Astrocyte (in vitro differentiated cells and primary cell): Measurements from ENCODE around the gene ALDH1B1. TPM values are rescaled to one million over a fixed set of nuclear protein-coding genes. Genes with fewer than 3 reads are reported as not detected.
A peak's percentile ranks its signal among the peaks of the same experiment; 100 is the strongest.

Experiments
- DNase-seq: peaks from one replicate; pipeline ENCODE4 v3.0.0-alpha.2; 2010; ENCODE audit warnings: low read depth
- FAIRE-seq: peaks from 2 replicates; lab custom pipeline; 2011; peaks lifted over from hg19 to GRCh38; lab: Jason Lieb, UNC
- H2AFZ ChIP-seq: 2 replicates; pipeline ENCODE4 v1.6.0; 2012; ENCODE audit warnings: low read depth, low read length, inconsistent platforms
- H3K27ac ChIP-seq: 2 replicates; pipeline ENCODE4 v1.5.1; 2011; ENCODE audit warnings: low read depth, low read length, inconsistent platforms
- H3K27me3 ChIP-seq: 2 replicates; pipeline ENCODE4 v1.6.0; 2011; ENCODE audit warnings: low read length, inconsistent platforms; ENCODE audit not compliant: insufficient read depth
- H3K36me3 ChIP-seq: 2 replicates; pipeline ENCODE4 v1.5.1; 2011; ENCODE audit warnings: low read length, inconsistent platforms; ENCODE audit not compliant: insufficient read depth
- H3K4me1 ChIP-seq: 2 replicates; pipeline ENCODE4 v1.5.1; 2011; ENCODE audit warnings: low read length, inconsistent platforms; ENCODE audit not compliant: insufficient read depth
- H3K4me2 ChIP-seq: 2 replicates; pipeline ENCODE4 v1.6.0; 2012; ENCODE audit warnings: low read length, inconsistent platforms
- H3K4me3 ChIP-seq: 2 replicates; pipeline ENCODE4 v1.5.1; 2011; ENCODE audit warnings: low read depth, mild to moderate bottlenecking, low read length, inconsistent platforms; ENCODE audit not compliant: insufficient read depth
- H3K79me2 ChIP-seq: 2 replicates; pipeline ENCODE4 v1.6.0; 2012; ENCODE audit warnings: mild to moderate bottlenecking, low read length, inconsistent platforms; ENCODE audit not compliant: insufficient read depth
- H3K9ac ChIP-seq: 2 replicates; pipeline ENCODE4 v1.6.0; 2012; ENCODE audit warnings: mild to moderate bottlenecking, low read length, inconsistent platforms
- H3K9me3 ChIP-seq: 2 replicates; pipeline ENCODE4 v1.5.1; 2012; ENCODE audit warnings: low read depth, mild to moderate bottlenecking, low read length, inconsistent platforms; ENCODE audit not compliant: insufficient read depth
- H4K20me1 ChIP-seq: 2 replicates; pipeline ENCODE4 v1.6.0; 2012; ENCODE audit warnings: low read length, inconsistent platforms; ENCODE audit not compliant: insufficient read depth
- H3K27ac Mint-ChIP-seq: one replicate; pipeline ENCODE4 v1.8.0; 2021; ENCODE audit warnings: mild to moderate bottlenecking, mixed read lengths; ENCODE audit not compliant: unreplicated experiment
- H3K27me3 Mint-ChIP-seq: one replicate; pipeline ENCODE4 v1.8.0; 2021; ENCODE audit warnings: low read depth, mixed read lengths; ENCODE audit not compliant: unreplicated experiment
- H3K36me3 Mint-ChIP-seq: one replicate; pipeline ENCODE4 v1.8.0; 2021; ENCODE audit warnings: low read depth, mixed read lengths; ENCODE audit not compliant: unreplicated experiment
- H3K4me1 Mint-ChIP-seq: one replicate; pipeline ENCODE4 v1.8.0; 2021; ENCODE audit warnings: low read depth, mixed read lengths; ENCODE audit not compliant: unreplicated experiment
- H3K4me3 Mint-ChIP-seq: one replicate; pipeline ENCODE4 v1.8.0; 2021; ENCODE audit warnings: mild to moderate bottlenecking, moderate library complexity, mixed read lengths; ENCODE audit not compliant: unreplicated experiment
- H3K9me3 Mint-ChIP-seq: one replicate; pipeline ENCODE4 v1.8.0; 2021; ENCODE audit warnings: mild to moderate bottlenecking, mixed read lengths; ENCODE audit not compliant: unreplicated experiment
- CTCF ChIP-seq: IDR thresholded peaks from 2 replicates; pipeline ENCODE4 v1.5.1; 2011; ENCODE audit warnings: low read depth, mild to moderate bottlenecking, inconsistent platforms, low read length, moderate library complexity; ENCODE audit not compliant: insufficient read depth
- EZH2 ChIP-seq: IDR thresholded peaks from 2 replicates; pipeline ENCODE4 v1.6.1; 2012; ENCODE audit warnings: mild to moderate bottlenecking, low read length, inconsistent platforms; ENCODE audit not compliant: insufficient read depth
- total RNA-seq: library from RNA; stranded (reverse); gene quantifications from 2 replicates; pipeline ENCODE4 v1.2.1, GENCODE V29; 2021

Gene ALDH1B1
- total RNA-seq, 1 donor from 2014 or later, result 124 TPM

- H3K27ac ChIP-seq, result no peak overlapping the region
- H3K27me3 ChIP-seq, result peaks cover 15% of the 10 kb centered on the region
- Mint-ChIP-seq H3K27me3 (peaks cover 42% of the 10 kb centered on the region), H3K27ac (no peak overlapping the region), H3K36me3 (no peaks in the 10 kb centered on the region), H3K4me3 (no peak overlapping the region), H3K9me3 (no peaks in the 10 kb centered on the region), H3K4me1 (peaks cover 7% of the 10 kb centered on the region)
- no peaks in the 10 kb centered on the region for H3K9me3 ChIP-seq
- FAIRE-seq (no peak), DNase-seq (peak; percentile 34)
- H2AFZ ChIP-seq, result no peak overlapping the region
- H3K4me3 ChIP-seq, result no peak overlapping the region
- H3K4me1 ChIP-seq, result no peaks in the 10 kb centered on the region
- no peaks in the 10 kb centered on the region for H3K36me3 ChIP-seq
- H3K9ac ChIP-seq, result no peak overlapping the region
- TF ChIP-seq CTCF (no peak), EZH2 (no peak)
- H4K20me1 ChIP-seq, result no peaks in the 10 kb centered on the region
- H3K4me2 ChIP-seq, result no peak overlapping the region
- H3K79me2 ChIP-seq, result no peaks in the 10 kb centered on the region
Observed at GRCh38 chr9:38371495-38371894, 21.0 kb upstream of the ALDH1B1 start.

- Histone ChIP-seq H3K4me2 (no peak overlapping the region), H4K20me1 (no peaks in the 10 kb centered on the region), H3K27me3 (peaks cover 15% of the 10 kb centered on the region), H3K36me3 (no peaks in the 10 kb centered on the region), H3K79me2 (no peaks in the 10 kb centered on the region), H3K27ac (no peak overlapping the region), H3K4me1 (no peaks in the 10 kb centered on the region), H2AFZ (no peak overlapping the region), H3K9me3 (no peaks in the 10 kb centered on the region), H3K9ac (no peak overlapping the region), H3K4me3 (no peak overlapping the region)
- TF ChIP-seq CTCF, result no peak
- no peak for TF ChIP-seq EZH2
- Mint-ChIP-seq H3K36me3 (peaks cover 1% of the 10 kb centered on the region), H3K9me3 (no peaks in the 10 kb centered on the region), H3K27me3 (peaks cover 41% of the 10 kb centered on the region), H3K4me1 (peaks cover 7% of the 10 kb centered on the region), H3K27ac (no peak overlapping the region), H3K4me3 (no peak overlapping the region)
- DNase-seq, result no peak
- FAIRE-seq, result no peak
Observed at GRCh38 chr9:38372762-38373619, 19.5 kb upstream of the ALDH1B1 start.

- no peak for FAIRE-seq
- Histone ChIP-seq H3K36me3 (no peaks in the 10 kb centered on the region), H4K20me1 (no peaks in the 10 kb centered on the region), H3K9ac (no peak overlapping the region), H3K4me3 (no peak overlapping the region), H3K27me3 (peaks cover 15% of the 10 kb centered on the region), H3K4me1 (no peaks in the 10 kb centered on the region), H3K4me2 (no peak overlapping the region), H3K27ac (no peak overlapping the region), H2AFZ (no peak overlapping the region), H3K79me2 (no peaks in the 10 kb centered on the region), H3K9me3 (no peaks in the 10 kb centered on the region)
- DNase-seq, result no peak
- H3K27me3 Mint-ChIP-seq, result peaks cover 39% of the 10 kb centered on the region
- H3K36me3 Mint-ChIP-seq, result peaks cover 2% of the 10 kb centered on the region
- no peak for TF ChIP-seq EZH2
- no peak for TF ChIP-seq CTCF
- H3K9me3 Mint-ChIP-seq, result no peaks in the 10 kb centered on the region
- no peak overlapping the region for H3K27ac Mint-ChIP-seq
- H3K4me3 Mint-ChIP-seq, result no peak overlapping the region
- peaks cover 7% of the 10 kb centered on the region for H3K4me1 Mint-ChIP-seq
Observed at GRCh38 chr9:38373679-38374078, 18.8 kb upstream of the ALDH1B1 start.
